Stimulated activated CD8-positive, alpha-beta memory T cell treated with anti-CD3 and anti-CD28 coated beads, Interleukin-15, amount 100 ng/mL, for 48 hours (primary cell): ENCODE measurements around the gene KRT26.

Experiments
- DNase-seq, 2 donors: peaks; one replicate each; pipeline ENCODE4 v3.0.0-alpha.2; 2020; ENCODE audit warnings: low read depth in 2 of 2

KRT26 gene

DNA sequence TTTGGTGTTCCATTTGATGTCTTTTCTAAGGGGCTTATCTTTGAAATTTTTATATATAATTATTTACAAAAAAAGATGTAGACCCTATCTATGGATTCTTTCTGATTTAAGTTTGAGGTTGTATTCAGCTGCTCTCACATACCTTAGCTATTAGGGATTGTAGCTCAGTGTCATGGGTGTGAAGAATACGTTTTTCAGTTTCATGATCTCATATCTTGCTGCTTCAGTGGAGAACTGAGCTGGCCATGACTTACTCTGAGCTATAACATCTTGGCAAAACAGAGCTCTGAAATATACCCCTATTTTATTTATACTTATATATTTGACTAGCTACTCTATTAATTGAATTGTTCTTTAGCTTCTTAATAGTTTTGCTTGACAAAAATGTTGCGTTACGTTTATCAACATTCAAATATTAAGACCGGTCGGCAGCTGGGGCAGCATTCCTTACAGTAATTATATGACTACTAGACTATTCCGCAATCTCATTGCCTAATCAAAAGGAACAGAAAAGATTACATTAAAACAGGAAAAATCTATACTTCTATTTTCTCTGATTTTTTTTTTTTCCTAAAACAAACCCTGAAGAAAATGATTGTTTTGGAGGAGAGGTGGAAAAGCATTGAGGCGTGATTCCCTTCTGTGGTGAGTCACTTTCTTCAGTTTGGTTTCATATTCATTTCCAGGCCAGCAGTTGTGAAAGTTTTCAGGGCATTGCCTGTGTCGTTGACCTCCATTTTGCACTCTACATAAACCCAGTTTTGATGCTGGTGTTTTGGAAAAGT lies 44.4 kb downstream of the KRT26 start:
- no peak for DNase-seq

DNA sequence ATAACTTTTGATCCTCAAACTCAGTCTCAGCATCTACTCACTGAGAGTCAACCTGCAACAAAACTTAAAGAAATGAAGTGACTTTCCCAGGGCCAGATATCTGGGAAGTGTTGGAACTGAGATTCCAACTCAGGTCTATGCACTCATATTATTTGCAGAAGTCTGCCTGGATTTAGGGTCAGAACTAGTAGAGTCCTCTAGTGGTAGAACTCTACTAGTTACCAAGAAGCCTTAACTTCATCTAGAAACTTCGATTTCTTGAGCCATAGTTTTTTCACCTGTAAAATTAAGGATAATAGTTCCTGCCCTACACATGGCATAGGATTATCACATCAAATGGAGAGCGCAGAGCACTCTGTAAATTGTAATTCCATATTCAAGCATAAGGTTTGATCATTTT lies 45.1 kb downstream of the KRT26 start:
- no peak for DNase-seq

DNA sequence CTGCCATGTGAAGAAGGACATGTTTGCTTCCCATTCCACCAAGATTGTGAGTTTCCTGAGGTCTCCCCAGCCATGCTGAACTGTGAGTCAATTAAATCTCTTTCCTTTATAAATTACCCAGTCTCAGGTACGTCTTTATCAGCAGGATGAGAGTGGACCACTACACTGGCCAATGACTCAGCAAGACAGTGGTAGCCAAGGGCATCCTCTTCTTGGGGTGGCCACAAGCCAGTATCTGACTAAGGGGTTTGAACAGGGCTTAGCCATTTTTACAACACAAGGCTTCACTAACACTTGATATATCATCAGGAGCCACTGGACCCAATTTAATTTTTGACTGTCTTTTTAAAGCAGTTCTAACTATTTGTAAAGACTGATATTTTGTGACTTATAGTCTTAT lies 47.3 kb downstream of the KRT26 start:
- DNase-seq, result no peak

DNA sequence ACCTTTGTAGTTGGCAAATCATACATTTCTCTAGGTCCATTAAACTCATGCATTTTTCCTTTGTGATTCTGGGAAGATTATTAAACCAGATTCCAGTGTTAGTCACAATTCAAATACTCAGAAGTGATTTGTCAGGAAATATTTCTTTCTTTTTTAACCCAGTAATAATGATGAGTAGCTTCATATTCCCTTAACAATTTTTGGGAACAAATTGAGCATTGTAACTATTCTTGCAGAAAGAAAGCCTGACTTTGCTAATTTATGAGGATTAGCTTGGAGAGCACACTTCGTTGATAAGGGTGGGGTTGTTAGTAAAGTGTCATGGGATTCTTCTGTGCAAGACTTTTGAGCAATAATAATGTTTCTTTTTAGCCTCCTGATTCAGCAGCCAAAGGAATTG lies 49.8 kb downstream of the KRT26 start:
- DNase-seq, result no peak

DNA sequence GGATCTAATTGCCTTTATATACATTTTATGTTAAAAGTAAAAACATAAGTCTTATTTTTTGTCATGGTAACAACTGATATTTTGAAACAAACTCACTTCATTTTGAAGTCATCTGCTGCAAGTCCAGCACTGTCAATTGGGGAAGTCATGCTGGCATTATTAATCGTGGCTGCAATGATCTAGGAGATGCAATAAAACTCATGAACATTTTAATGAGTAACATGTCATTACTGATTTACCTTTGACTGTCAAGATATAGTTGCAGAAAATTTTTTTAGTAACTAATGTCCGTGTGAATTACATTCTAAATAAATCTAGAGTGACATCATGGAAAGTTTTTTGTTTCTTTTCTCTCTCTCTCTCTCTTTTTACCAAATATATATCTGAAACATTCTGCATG lies 51.1 kb downstream of the KRT26 start:
- no peak for DNase-seq

DNA sequence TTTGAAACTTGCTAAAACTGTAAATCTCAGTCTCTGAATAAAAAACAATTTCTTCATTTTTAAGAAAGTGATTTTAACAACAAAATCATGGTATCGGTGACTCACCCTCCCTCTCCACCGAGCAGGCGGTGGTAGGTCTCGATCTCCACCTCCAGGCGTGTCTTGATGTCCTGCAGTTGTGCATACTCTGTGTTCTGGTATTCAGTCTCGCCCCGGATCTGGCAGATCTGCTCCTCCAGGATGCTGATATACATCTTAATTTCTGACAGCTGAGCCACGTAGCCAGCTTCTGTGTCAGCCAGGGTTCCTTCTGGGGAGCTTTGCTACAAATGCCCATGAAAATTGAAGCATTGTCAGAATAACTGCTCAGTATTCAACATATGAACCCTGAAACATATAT lies 53.1 kb downstream of the KRT26 start:
- DNase-seq, result no peak

DNA sequence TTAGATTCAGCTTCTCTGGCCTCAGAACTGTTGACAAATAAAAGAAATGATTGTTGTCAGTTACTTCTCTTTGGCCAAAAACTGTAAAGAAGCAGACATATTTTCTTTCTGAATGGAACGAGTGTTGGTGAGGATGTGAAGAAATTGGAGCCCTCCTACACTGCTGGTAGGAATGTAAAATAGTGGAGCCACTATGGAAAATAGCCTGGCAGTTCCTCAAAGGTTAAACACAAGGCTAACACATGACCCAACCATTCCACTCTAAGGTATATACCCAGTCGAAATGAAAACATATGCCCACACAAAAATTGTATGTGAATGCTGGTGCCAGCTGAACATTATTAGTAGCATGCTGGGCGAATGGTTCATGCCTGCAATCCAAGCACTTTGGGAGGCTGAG lies 54.2 kb downstream of the KRT26 start:
- DNase-seq, result no peak
